Measurements from ENCODE around the gene GPR32.
"Not testable (repeated sequence)": the region's sequence is repeated elsewhere in the genome, so short reads cannot be mapped to it uniquely, and the experiment has no call there.

The GPR32 gene

DNA sequence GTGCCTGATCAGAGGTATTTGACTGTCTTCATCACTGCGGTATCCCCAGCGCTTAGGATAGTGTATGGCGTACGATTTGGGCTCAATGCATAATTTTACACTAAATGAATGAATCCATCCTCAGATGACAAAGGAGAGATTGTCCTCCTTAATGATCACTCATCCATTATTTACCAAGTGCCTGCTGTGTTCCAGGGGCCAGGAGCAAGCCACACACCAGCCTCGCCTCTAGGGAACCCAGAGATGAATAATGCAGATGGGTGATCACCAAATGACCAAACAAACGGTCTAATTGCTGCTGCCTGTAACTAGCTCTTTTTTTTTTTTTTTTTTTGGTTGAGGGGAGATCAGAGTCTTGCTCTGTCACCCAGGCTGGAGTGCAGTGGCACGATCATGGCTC is 5.9 kb upstream of the GPR32 start:
- no peak overlapping the region for H3K23ac ChIP-seq (ENCODE audit: low read length)
- H4K8ac ChIP-seq (ENCODE audit: low read depth, low read length): no peak overlapping the region
- H3K4me2 ChIP-seq (ENCODE audit: low read length): no peak overlapping the region
- peak overlapping the region; percentile 19 for H4K91ac ChIP-seq (ENCODE audit: low read depth, low read length)
- peaks cover 0 to 4% of the 10 kb centered on the region in 2 experiments for H3K4me1 ChIP-seq (ENCODE audit: control insufficient read depth in 1 of 2, insufficient read depth in 2 of 2, low read length in 2 of 2)
- DNase-seq: no peak
- no peaks in the 10 kb centered on the region for H3K36me3 ChIP-seq (ENCODE audit: control insufficient read depth in 1 of 2, insufficient read depth in 2 of 2, low read length in 2 of 2)
- no peak overlapping the region for H3K27ac ChIP-seq (ENCODE audit: low read depth, low read length)
- peaks cover 3% of the 10 kb centered on the region for H3K9me3 ChIP-seq (ENCODE audit: insufficient read depth, low read depth, low read length)
- no peak overlapping the region for H2BK120ac ChIP-seq (ENCODE audit: insufficient read depth, low read length, poor library complexity)
- H2BK5ac ChIP-seq (ENCODE audit: low read depth, low read length, poor library complexity): no peak overlapping the region
- no CpG with 5 or more reads among the region's 7 CpGs for WGBS (ENCODE audit: extremely low coverage, insufficient coverage, insufficient read length)
- H3K9ac ChIP-seq (ENCODE audit: low read length): no peak overlapping the region
- no peak overlapping the region for H2AK5ac ChIP-seq (ENCODE audit: low read length)
- peaks cover 13% of the 10 kb centered on the region for H3K79me1 ChIP-seq (ENCODE audit: low read length)
- H4K12ac ChIP-seq (ENCODE audit: low read depth, low read length): no peak overlapping the region
- H3K4ac ChIP-seq (ENCODE audit: low read depth, low read length): no peak overlapping the region
- no peak overlapping the region for H3K14ac ChIP-seq (ENCODE audit: low read length)
- no peak overlapping the region for H2BK12ac ChIP-seq (ENCODE audit: low read length)
- no peaks in the 10 kb centered on the region for H3K27me3 ChIP-seq (ENCODE audit: insufficient read depth, low read length)
- no peak overlapping the region for H3K4me3 ChIP-seq (ENCODE audit: low read depth, low read length)
- no peak overlapping the region for H2AFZ ChIP-seq (ENCODE audit: insufficient read depth, low read length, poor library complexity)
- no peak overlapping the region for H3K18ac ChIP-seq (ENCODE audit: low read length)
- H3K79me2 ChIP-seq (ENCODE audit: control insufficient read depth, insufficient read depth, low read length, poor library complexity): peaks cover 1% of the 10 kb centered on the region

DNA sequence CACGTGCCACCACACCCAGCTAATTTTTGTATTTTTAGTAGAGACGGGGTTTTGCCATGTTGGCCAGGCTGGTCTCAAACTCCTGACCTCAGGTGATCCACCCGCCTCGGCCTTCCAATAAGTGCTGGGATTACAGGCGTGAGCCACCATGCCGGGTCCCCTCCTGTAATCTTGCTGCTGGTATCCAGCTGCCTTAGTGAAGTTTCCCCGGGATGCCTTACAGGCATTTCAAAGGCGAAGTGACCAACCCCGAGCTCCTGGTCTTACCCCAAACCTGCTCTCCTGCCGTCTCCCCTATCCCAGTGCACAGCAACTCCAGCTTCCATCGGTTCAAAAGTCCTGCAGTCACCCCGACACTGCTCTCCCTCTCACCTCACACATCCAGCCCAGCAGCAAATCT is 3.5 kb upstream of the GPR32 start:
- not testable (repeated sequence) for H3K9ac ChIP-seq (ENCODE audit: low read length); H2AK5ac ChIP-seq (ENCODE audit: low read length); H3K14ac ChIP-seq (ENCODE audit: low read length); H3K4me1 ChIP-seq (ENCODE audit: control insufficient read depth in 1 of 2, insufficient read depth in 2 of 2, low read length in 2 of 2); H3K23ac ChIP-seq (ENCODE audit: low read length); H2AFZ ChIP-seq (ENCODE audit: insufficient read depth, low read length, poor library complexity); H3K18ac ChIP-seq (ENCODE audit: low read length); H3K27me3 ChIP-seq (ENCODE audit: insufficient read depth, low read length); H2BK5ac ChIP-seq (ENCODE audit: low read depth, low read length, poor library complexity); H3K4me3 ChIP-seq (ENCODE audit: low read depth, low read length); H3K9me3 ChIP-seq (ENCODE audit: insufficient read depth, low read depth, low read length); H2BK12ac ChIP-seq (ENCODE audit: low read length); H3K79me2 ChIP-seq (ENCODE audit: control insufficient read depth, insufficient read depth, low read length, poor library complexity); H4K12ac ChIP-seq (ENCODE audit: low read depth, low read length); H3K36me3 ChIP-seq (ENCODE audit: control insufficient read depth in 1 of 2, insufficient read depth in 2 of 2, low read length in 2 of 2); H2BK120ac ChIP-seq (ENCODE audit: insufficient read depth, low read length, poor library complexity); H3K4ac ChIP-seq (ENCODE audit: low read depth, low read length)
- WGBS (ENCODE audit: extremely low coverage, insufficient coverage, insufficient read length): no CpG with 5 or more reads among the region's 12 CpGs
- peak overlapping the region; percentile 35 for H3K27ac ChIP-seq (ENCODE audit: low read depth, low read length)
- H3K4me2 ChIP-seq (ENCODE audit: low read length): peak overlapping the region; percentile 3
- DNase-seq: peak; percentile 85 to 89
- H4K8ac ChIP-seq (ENCODE audit: low read depth, low read length): peak overlapping the region; percentile 71
- peaks cover 13% of the 10 kb centered on the region for H3K79me1 ChIP-seq (ENCODE audit: low read length)
- H4K91ac ChIP-seq (ENCODE audit: low read depth, low read length): peak overlapping the region; percentile 69

DNA sequence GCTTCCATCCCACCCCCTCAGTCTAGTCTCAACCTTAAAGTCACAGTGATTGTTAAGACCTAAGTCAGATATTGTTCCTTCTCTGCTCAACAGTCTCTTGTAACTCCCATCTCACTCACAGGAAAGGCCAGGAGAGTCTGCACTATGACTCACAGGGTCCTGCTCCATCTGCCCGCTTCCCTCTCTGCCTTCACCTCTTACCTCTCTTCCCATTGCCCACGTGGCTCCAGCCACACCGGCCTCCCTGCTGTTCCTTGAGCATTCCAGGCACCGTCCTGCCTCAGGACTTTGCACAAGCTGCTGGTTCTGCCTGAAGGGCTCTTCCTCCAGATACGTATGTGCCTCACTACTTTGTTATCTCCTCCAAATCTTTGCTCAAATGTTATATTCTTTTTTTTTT is 3.0 kb upstream of the GPR32 start:
- H2BK5ac ChIP-seq (ENCODE audit: low read depth, low read length, poor library complexity); H4K8ac ChIP-seq (ENCODE audit: low read depth, low read length); H3K18ac ChIP-seq (ENCODE audit: low read length); H3K27me3 ChIP-seq (ENCODE audit: insufficient read depth, low read length); H2AK5ac ChIP-seq (ENCODE audit: low read length); H3K36me3 ChIP-seq (ENCODE audit: control insufficient read depth in 1 of 2, insufficient read depth in 2 of 2, low read length in 2 of 2); H3K79me2 ChIP-seq (ENCODE audit: control insufficient read depth, insufficient read depth, low read length, poor library complexity); H2AFZ ChIP-seq (ENCODE audit: insufficient read depth, low read length, poor library complexity); H3K4me1 ChIP-seq (ENCODE audit: control insufficient read depth in 1 of 2, insufficient read depth in 2 of 2, low read length in 2 of 2); H4K12ac ChIP-seq (ENCODE audit: low read depth, low read length); H3K9ac ChIP-seq (ENCODE audit: low read length); H2BK12ac ChIP-seq (ENCODE audit: low read length); H3K4me3 ChIP-seq (ENCODE audit: low read depth, low read length); H3K9me3 ChIP-seq (ENCODE audit: insufficient read depth, low read depth, low read length); H3K23ac ChIP-seq (ENCODE audit: low read length); H2BK120ac ChIP-seq (ENCODE audit: insufficient read depth, low read length, poor library complexity); H3K14ac ChIP-seq (ENCODE audit: low read length); H3K4ac ChIP-seq (ENCODE audit: low read depth, low read length); H3K27ac ChIP-seq (ENCODE audit: low read depth, low read length); H3K4me2 ChIP-seq (ENCODE audit: low read length); H4K91ac ChIP-seq (ENCODE audit: low read depth, low read length): not testable (repeated sequence)
- H3K79me1 ChIP-seq (ENCODE audit: low read length): peaks cover 13% of the 10 kb centered on the region
- DNase-seq: peak; percentile 94 to 96
- WGBS (ENCODE audit: extremely low coverage, insufficient coverage, insufficient read length): no CpG with 5 or more reads among the region's 5 CpGs

DNA sequence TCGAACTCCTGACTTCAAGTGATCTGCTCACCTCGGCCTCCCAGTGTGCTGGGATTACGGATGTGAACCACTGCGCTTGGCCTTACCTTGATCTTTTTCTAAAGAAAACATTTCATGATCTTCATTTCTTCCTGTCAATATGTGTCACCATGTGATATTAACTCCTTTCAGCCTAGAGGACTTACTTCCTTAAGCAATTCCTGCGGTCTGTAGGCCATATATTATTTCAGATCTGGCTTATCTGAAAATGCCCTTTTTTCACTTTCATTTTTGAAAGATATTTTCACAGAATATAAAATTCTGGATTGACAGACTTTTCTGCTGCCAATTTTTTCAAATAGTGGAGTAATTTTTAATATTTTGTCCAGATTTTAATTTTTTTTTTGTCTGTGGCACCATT is 2.0 kb upstream of the GPR32 start:
- Histone ChIP-seq H2BK120ac (ENCODE audit: insufficient read depth, low read length, poor library complexity) (no peak overlapping the region), H3K14ac (ENCODE audit: low read length) (peak overlapping the region; percentile 19), H3K4me3 (ENCODE audit: low read depth, low read length) (no peak overlapping the region), H4K12ac (ENCODE audit: low read depth, low read length) (no peak overlapping the region), H3K27ac (ENCODE audit: low read depth, low read length) (no peak overlapping the region), H3K4me1 (ENCODE audit: control insufficient read depth in 1 of 2, insufficient read depth in 2 of 2, low read length in 2 of 2) (peaks cover 0 to 4% of the 10 kb centered on the region in 2 experiments), H2AFZ (ENCODE audit: insufficient read depth, low read length, poor library complexity) (no peak overlapping the region), H3K9me3 (ENCODE audit: insufficient read depth, low read depth, low read length) (no peaks in the 10 kb centered on the region), H3K79me2 (ENCODE audit: control insufficient read depth, insufficient read depth, low read length, poor library complexity) (peaks cover 1% of the 10 kb centered on the region), H4K91ac (ENCODE audit: low read depth, low read length) (peak overlapping the region; percentile 57), H3K27me3 (ENCODE audit: insufficient read depth, low read length) (no peaks in the 10 kb centered on the region), H2AK5ac (ENCODE audit: low read length) (no peak overlapping the region), H3K18ac (ENCODE audit: low read length) (no peak overlapping the region), H3K4me2 (ENCODE audit: low read length) (no peak overlapping the region), H2BK5ac (ENCODE audit: low read depth, low read length, poor library complexity) (no peak overlapping the region), H2BK12ac (ENCODE audit: low read length) (no peak overlapping the region), H4K8ac (ENCODE audit: low read depth, low read length) (peak overlapping the region; percentile 35), H3K79me1 (ENCODE audit: low read length) (peaks cover 11% of the 10 kb centered on the region), H3K4ac (ENCODE audit: low read depth, low read length) (no peak overlapping the region), H3K23ac (ENCODE audit: low read length) (no peak overlapping the region), H3K36me3 (ENCODE audit: control insufficient read depth in 1 of 2, insufficient read depth in 2 of 2, low read length in 2 of 2) (no peaks in the 10 kb centered on the region), H3K9ac (ENCODE audit: low read length) (no peak overlapping the region)
- no peak for DNase-seq
- no CpG with 5 or more reads among the region's 5 CpGs for WGBS (ENCODE audit: extremely low coverage, insufficient coverage, insufficient read length)

Measured in trophoblast cell (in vitro differentiated cells and primary cell).